ENCODE results near the gene APOD.

The APOD gene

GRCh38 chr3:195544634-195545033 lies 39.1 kb downstream of the APOD start:
- H3K4me3 ChIP-seq (ENCODE audit: low read length) = no peak overlapping the region
- no peak for DNase-seq (ENCODE audit: low read depth)
- TF ChIP-seq, protein P1, sequence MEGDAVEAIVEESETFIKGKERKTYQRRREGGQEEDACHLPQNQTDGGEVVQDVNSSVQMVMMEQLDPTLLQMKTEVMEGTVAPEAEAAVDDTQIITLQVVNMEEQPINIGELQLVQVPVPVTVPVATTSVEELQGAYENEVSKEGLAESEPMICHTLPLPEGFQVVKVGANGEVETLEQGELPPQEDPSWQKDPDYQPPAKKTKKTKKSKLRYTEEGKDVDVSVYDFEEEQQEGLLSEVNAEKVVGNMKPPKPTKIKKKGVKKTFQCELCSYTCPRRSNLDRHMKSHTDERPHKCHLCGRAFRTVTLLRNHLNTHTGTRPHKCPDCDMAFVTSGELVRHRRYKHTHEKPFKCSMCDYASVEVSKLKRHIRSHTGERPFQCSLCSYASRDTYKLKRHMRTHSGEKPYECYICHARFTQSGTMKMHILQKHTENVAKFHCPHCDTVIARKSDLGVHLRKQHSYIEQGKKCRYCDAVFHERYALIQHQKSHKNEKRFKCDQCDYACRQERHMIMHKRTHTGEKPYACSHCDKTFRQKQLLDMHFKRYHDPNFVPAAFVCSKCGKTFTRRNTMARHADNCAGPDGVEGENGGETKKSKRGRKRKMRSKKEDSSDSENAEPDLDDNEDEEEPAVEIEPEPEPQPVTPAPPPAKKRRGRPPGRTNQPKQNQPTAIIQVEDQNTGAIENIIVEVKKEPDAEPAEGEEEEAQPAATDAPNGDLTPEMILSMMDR (conservative IDR thresholded peaks at IDR 0.05; ENCODE audit: low read depth, low read length) = no peak

DNA sequence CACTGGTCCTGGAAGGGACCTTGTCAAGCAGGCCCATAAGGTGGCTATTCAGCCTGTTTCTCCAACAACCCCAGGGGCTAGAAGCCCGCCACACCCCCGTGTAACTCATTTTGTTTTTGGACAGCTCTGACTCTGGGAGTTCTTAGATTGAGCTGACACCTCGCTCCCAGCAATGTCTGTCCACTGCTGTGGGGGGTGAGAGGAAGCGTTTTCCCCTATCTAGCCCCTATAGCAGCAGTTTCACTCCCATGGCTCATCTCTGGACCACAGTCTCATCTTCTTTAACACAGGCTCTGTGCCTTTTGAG lies 39.6 kb downstream of the APOD start:
- TF ChIP-seq, protein P1 (conservative IDR thresholded peaks at IDR 0.05; ENCODE audit: low read depth, low read length) = no peak
- H3K4me3 ChIP-seq (ENCODE audit: low read length) = no peak overlapping the region
- no peak for DNase-seq (ENCODE audit: low read depth)

GRCh38 chr3:195543500-195544229 lies 40.1 kb downstream of the APOD start:
- TF ChIP-seq, protein P1 (conservative IDR thresholded peaks at IDR 0.05; ENCODE audit: low read depth, low read length) = no peak
- peak overlapping the region; percentile 79 for H3K4me3 ChIP-seq (ENCODE audit: low read length)
- DNase-seq (ENCODE audit: low read depth) = no peak

DNA sequence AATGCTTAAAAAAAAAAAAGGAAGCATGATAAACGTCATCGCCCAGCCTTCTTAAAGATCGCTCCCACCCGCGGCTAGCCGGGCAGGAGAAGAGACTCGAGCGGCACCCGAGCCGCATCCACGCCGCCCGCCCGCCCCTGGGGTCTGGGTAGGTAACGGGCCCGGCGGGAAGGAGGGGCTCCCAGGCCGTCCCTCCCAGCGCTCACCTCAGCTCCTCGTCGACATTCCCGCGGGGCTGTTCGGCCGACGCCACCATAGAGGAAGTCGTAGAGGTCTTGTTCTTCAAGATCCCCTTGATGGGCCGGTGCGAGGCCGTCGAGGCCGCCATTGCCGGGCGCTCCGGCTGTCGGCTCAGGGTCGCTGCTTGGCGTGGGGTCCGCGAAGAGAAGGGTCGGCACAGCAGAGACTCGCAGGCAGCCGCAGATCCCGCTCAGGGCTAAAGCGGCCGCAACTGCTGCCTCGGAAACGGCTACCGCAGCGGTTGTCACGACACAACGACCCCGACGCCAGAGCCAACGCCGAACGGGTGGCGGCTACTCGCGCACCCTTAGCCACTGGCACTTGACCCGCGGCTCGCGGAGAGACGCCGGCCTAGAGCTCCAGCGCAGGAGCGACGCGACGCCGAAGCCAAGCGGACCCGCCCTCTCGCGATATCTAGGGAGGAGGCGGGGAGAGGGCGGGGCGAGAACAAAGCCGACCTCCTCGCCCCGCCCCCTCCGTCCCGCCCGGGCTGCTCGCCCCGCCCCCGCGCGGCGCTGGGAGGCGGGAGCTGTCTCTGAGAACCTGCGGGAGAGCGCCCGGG lies 40.8 kb downstream of the APOD start, which contains the start of gene PPP1R2:
Gene PPP1R2, minus strand, starts transcription at position 628 of the 802 bp plus-strand sequence. Its CDS starts 300 bp downstream, at position 328.
- TF ChIP-seq, protein P1 (conservative IDR thresholded peaks at IDR 0.05; ENCODE audit: low read depth, low read length) = no peak
- peak; percentile 44 for DNase-seq (ENCODE audit: low read depth)

GRCh38 chr3:195542316-195542697 lies 41.4 kb downstream of the APOD start:
- TF ChIP-seq, protein P1 (conservative IDR thresholded peaks at IDR 0.05; ENCODE audit: low read depth, low read length) = no peak
- peak overlapping the region; percentile 79 for H3K4me3 ChIP-seq (ENCODE audit: low read length)
- DNase-seq (ENCODE audit: low read depth) = no peak

More for the DNA sequence above, 40.8 kb downstream of the APOD start, which contains the start of gene PPP1R2:
- H3K4me3 ChIP-seq (ENCODE audit: low read length) = peak within 1 kb of the TSS; percentile 79

DNA sequence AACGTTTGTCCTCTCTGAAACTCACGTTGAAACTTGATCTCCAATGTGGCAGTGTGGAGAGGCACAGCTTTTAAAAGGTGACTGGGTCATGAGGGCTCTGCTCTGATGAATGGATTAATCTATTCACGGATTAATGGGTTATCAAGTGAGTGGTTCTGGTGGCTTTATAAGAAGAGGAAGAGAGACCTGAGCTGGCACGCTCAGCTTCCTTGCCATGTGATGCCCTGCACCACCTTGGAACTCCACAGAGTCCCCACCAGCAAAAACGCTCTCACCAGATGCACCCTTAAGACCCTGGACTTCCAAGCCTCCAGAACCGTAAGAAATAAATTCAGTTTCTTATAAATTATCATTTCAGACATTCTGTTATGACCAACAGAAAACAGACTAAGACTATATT lies 43.2 kb downstream of the APOD start:
- TF ChIP-seq, protein P1 (conservative IDR thresholded peaks at IDR 0.05; ENCODE audit: low read depth, low read length) = no peak
- no peak for DNase-seq (ENCODE audit: low read depth)
- H3K4me3 ChIP-seq (ENCODE audit: low read length) = no peak overlapping the region
